Panc1 (cell line): Measurements from ENCODE around the gene CCDC127.
"Not testable (repeated sequence)": the region's sequence is repeated elsewhere in the genome, so short reads cannot be mapped to it uniquely, and the experiment has no call there.

ENCODE experiments used
- POLR2AphosphoS5 ChIP-seq: IDR thresholded peaks from 2 replicates; pipeline ENCODE4 v1.6.1; 2012; ENCODE audit warnings: mild to moderate bottlenecking, low read depth, low read length, moderate library complexity
- SIN3A ChIP-seq: IDR thresholded peaks from 2 replicates; pipeline ENCODE4 v1.6.1; 2012; ENCODE audit warnings: low read depth, mild to moderate bottlenecking, low read length, moderate library complexity, borderline replicate concordance; ENCODE audit not compliant: insufficient read depth
- TCF7L2 ChIP-seq: IDR thresholded peaks from 2 replicates; pipeline ENCODE4 v1.6.1; 2011; ENCODE audit warnings: mild to moderate bottlenecking, low read depth, low read length, inconsistent platforms
- TF ChIP-seq, protein P1 (sequence below): fragments of 450-650 bp; IDR thresholded peaks from 2 replicates; pipeline ENCODE4 v1.5.1; 2017; ENCODE audit warnings: mild to moderate bottlenecking
- TF ChIP-seq, protein P2 (sequence below), 2 experiments: IDR thresholded peaks; 2 replicates each; pipeline ENCODE4 v1.6.1; 2011 to 2012; ENCODE audit warnings: low read depth in 2 of 2, control low read depth in 1 of 2, low read length in 1 of 2, mild to moderate bottlenecking in 1 of 2, moderate library complexity in 1 of 2; ENCODE audit not compliant: insufficient read depth in 1 of 2

GRCh38 chr5:216076-216475 is 1.9 kb downstream of the CCDC127 start:
- not testable (repeated sequence) for TF ChIP-seq POLR2AphosphoS5, SIN3A, TCF7L2
- TF ChIP-seq, protein P1, sequence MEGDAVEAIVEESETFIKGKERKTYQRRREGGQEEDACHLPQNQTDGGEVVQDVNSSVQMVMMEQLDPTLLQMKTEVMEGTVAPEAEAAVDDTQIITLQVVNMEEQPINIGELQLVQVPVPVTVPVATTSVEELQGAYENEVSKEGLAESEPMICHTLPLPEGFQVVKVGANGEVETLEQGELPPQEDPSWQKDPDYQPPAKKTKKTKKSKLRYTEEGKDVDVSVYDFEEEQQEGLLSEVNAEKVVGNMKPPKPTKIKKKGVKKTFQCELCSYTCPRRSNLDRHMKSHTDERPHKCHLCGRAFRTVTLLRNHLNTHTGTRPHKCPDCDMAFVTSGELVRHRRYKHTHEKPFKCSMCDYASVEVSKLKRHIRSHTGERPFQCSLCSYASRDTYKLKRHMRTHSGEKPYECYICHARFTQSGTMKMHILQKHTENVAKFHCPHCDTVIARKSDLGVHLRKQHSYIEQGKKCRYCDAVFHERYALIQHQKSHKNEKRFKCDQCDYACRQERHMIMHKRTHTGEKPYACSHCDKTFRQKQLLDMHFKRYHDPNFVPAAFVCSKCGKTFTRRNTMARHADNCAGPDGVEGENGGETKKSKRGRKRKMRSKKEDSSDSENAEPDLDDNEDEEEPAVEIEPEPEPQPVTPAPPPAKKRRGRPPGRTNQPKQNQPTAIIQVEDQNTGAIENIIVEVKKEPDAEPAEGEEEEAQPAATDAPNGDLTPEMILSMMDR, result not testable (repeated sequence)
- TF ChIP-seq, protein P2, sequence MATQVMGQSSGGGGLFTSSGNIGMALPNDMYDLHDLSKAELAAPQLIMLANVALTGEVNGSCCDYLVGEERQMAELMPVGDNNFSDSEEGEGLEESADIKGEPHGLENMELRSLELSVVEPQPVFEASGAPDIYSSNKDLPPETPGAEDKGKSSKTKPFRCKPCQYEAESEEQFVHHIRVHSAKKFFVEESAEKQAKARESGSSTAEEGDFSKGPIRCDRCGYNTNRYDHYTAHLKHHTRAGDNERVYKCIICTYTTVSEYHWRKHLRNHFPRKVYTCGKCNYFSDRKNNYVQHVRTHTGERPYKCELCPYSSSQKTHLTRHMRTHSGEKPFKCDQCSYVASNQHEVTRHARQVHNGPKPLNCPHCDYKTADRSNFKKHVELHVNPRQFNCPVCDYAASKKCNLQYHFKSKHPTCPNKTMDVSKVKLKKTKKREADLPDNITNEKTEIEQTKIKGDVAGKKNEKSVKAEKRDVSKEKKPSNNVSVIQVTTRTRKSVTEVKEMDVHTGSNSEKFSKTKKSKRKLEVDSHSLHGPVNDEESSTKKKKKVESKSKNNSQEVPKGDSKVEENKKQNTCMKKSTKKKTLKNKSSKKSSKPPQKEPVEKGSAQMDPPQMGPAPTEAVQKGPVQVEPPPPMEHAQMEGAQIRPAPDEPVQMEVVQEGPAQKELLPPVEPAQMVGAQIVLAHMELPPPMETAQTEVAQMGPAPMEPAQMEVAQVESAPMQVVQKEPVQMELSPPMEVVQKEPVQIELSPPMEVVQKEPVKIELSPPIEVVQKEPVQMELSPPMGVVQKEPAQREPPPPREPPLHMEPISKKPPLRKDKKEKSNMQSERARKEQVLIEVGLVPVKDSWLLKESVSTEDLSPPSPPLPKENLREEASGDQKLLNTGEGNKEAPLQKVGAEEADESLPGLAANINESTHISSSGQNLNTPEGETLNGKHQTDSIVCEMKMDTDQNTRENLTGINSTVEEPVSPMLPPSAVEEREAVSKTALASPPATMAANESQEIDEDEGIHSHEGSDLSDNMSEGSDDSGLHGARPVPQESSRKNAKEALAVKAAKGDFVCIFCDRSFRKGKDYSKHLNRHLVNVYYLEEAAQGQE (IDR thresholded peaks at IDR 0.05; ENCODE audit: insufficient read depth in 1 of 2, low read depth in 2 of 2, low read length in 1 of 2), result not testable (repeated sequence)
